GM18867 (cell line): ENCODE data around the gene ROBO1.

Source experiments
- ATAC-seq: cut with Tn5 transposase; IDR thresholded peaks from one replicate; pipeline ENCODE4 v1.9.1; 2021; ENCODE audit warnings: mild to moderate bottlenecking, moderate library complexity; ENCODE audit not compliant: unreplicated experiment

ROBO1 gene

GRCh38 chr3:79028916-79029315 lies 738.9 kb downstream of the ROBO1 start:
- no peak for ATAC-seq

GRCh38 chr3:79027593-79027992 lies 740.2 kb downstream of the ROBO1 start:
- ATAC-seq = no peak

GRCh38 chr3:79019924-79020173 lies 747.9 kb downstream of the ROBO1 start:
- no peak for ATAC-seq

GRCh38 chr3:79019137-79019923 lies 748.5 kb downstream of the ROBO1 start:
- ATAC-seq = no peak

GRCh38 chr3:79018671-79019136 lies 749.1 kb downstream of the ROBO1 start:
- no peak for ATAC-seq

GRCh38 chr3:79018265-79018664 lies 749.5 kb downstream of the ROBO1 start:
- no peak for ATAC-seq

- ATAC-seq = no peak
These were observed 751.0 kb downstream of the ROBO1 start for GRCh38 chr3:79016587-79017376.

- ATAC-seq = no peak
These were observed 751.9 kb downstream of the ROBO1 start for GRCh38 chr3:79015854-79016253.

- ATAC-seq = no peak
These were observed 754.8 kb downstream of the ROBO1 start for GRCh38 chr3:79012946-79013362.

- no peak for ATAC-seq
These were observed 755.3 kb downstream of the ROBO1 start for GRCh38 chr3:79012530-79012913.

- no peak for ATAC-seq
These were observed 755.8 kb downstream of the ROBO1 start for GRCh38 chr3:79011821-79012529.

GRCh38 chr3:79009861-79010260 lies 757.9 kb downstream of the ROBO1 start:
- no peak for ATAC-seq

- ATAC-seq = no peak
These were observed 761.7 kb downstream of the ROBO1 start for GRCh38 chr3:79006077-79006476.

GRCh38 chr3:79005084-79005483 lies 762.7 kb downstream of the ROBO1 start:
- no peak for ATAC-seq

- no peak for ATAC-seq
These were observed 763.8 kb downstream of the ROBO1 start for GRCh38 chr3:79003994-79004393.

- no peak for ATAC-seq
These were observed 765.1 kb downstream of the ROBO1 start for GRCh38 chr3:79002465-79003372.

- ATAC-seq = no peak
These were observed 766.5 kb downstream of the ROBO1 start for GRCh38 chr3:79001255-79001654.

- no peak for ATAC-seq
These were observed 768.7 kb downstream of the ROBO1 start for GRCh38 chr3:78999139-78999538.

- no peak for ATAC-seq
These were observed 772.7 kb downstream of the ROBO1 start for GRCh38 chr3:78995087-78995486.

GRCh38 chr3:78994174-78995027 lies 773.4 kb downstream of the ROBO1 start:
- ATAC-seq = no peak
